ENCODE data around the gene COX7B2. TPM values are rescaled to one million over a fixed set of nuclear protein-coding genes. Genes with fewer than 3 reads are reported as not detected.

Gene COX7B2, protein sequence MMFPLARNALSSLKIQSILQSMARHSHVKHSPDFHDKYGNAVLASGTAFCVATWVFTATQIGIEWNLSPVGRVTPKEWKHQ
- total RNA-seq, result not detected

DNA sequence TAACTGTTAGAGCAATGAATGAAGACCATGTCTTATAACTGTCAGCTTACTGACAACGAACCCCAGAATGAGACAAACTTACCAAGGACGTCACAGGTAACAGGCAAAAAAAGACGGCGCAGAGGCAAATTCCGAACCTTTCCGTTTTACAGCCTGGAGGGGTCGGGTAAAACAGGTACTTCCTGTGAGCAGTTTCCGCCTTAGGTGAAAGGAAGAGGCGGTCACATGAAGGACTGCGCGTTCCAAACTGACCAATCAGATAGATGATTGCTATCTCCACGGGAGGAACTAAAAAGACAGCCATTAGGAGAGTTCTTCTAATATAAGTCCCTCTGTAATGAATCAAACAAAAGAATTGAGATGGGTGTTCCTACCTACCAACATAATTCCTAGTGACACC lies at the start of gene COX7B2:
TSS of gene COX7B2 (minus strand) at position 168 of the 400 bp plus-strand sequence. CDS start 174,053 bp downstream, outside the sequence.
- Histone ChIP-seq H3K4me1 (no peaks in the 10 kb centered on the region), H3K27ac (no peak within 1 kb of the TSS), H3K9me3 (no peaks in the 10 kb centered on the region), H3K27me3 (no peaks in the 10 kb centered on the region), H3K36me3 (no peaks in the 10 kb centered on the region), H3K4me3 (no peak within 1 kb of the TSS)
- no peak for TF ChIP-seq POLR2A (IDR thresholded peaks at IDR 0.05)
- TF ChIP-seq, protein P1, sequence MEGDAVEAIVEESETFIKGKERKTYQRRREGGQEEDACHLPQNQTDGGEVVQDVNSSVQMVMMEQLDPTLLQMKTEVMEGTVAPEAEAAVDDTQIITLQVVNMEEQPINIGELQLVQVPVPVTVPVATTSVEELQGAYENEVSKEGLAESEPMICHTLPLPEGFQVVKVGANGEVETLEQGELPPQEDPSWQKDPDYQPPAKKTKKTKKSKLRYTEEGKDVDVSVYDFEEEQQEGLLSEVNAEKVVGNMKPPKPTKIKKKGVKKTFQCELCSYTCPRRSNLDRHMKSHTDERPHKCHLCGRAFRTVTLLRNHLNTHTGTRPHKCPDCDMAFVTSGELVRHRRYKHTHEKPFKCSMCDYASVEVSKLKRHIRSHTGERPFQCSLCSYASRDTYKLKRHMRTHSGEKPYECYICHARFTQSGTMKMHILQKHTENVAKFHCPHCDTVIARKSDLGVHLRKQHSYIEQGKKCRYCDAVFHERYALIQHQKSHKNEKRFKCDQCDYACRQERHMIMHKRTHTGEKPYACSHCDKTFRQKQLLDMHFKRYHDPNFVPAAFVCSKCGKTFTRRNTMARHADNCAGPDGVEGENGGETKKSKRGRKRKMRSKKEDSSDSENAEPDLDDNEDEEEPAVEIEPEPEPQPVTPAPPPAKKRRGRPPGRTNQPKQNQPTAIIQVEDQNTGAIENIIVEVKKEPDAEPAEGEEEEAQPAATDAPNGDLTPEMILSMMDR (IDR thresholded peaks at IDR 0.05), result no peak
- no peak for DNase-seq
- 87 to 90% methylated on average over 12 of the region's 12 CpGs for WGBS, 2 donors
- intact Hi-C loops (cut with DNase I), result no loop called here

DNA sequence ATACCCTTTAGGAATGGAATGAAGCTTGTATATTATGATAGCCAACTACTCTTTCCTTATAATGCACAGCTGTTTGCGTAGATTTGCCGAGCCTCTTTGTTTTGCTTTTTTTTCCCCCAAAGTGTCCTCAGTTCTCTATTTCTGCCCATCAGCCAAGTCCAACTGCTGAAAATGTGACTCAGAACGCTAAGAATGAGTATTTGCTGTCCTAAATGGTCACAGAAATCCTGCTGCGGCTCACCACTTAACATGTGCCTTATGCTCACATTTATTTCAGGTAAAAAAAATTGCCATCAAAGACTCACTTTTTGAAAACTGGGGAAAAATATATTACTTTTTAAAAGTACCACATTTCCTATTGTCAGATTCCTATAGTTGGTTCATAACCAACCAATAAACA lies 47.4 kb upstream of the COX7B2 start:
- no peak for DNase-seq
- intact Hi-C loops (cut with DNase I), result no loop called here
- Histone ChIP-seq H3K27ac (no peak overlapping the region), H3K36me3 (no peaks in the 10 kb centered on the region), H3K4me1 (no peaks in the 10 kb centered on the region), H3K4me3 (no peak overlapping the region), H3K9me3 (no peaks in the 10 kb centered on the region), H3K27me3 (no peaks in the 10 kb centered on the region)
- WGBS, 2 donors, result 56 to 60% methylated on average over 4 of the region's 4 CpGs
- TF ChIP-seq POLR2A (IDR thresholded peaks at IDR 0.05), result no peak
- TF ChIP-seq, protein P1 (IDR thresholded peaks at IDR 0.05), result no peak

DNA sequence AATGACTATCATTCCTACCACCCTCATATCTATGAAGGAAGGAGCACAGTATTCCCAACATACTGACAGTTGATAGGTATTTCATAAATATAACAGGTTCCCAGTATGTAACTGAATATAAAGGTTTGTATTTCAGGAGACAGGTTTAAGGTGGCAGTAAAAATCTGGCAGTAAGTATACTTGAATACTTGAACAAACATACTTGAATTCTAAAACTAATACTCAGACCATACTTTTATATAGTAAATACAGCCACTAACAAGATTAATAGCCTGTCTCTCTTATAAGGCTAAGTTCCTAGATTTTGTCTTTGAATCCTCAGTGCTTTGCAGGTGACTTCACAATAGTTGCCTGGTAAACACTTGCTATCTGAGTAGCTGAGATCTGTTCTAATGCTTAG lies 46.6 kb upstream of the COX7B2 start:
- Histone ChIP-seq H3K4me3 (no peak overlapping the region), H3K9me3 (no peaks in the 10 kb centered on the region), H3K27me3 (no peaks in the 10 kb centered on the region), H3K36me3 (no peaks in the 10 kb centered on the region), H3K4me1 (no peaks in the 10 kb centered on the region), H3K27ac (no peak overlapping the region)
- intact Hi-C loops (cut with DNase I), result no loop called here
- TF ChIP-seq, protein P1 (IDR thresholded peaks at IDR 0.05), result no peak
- no peak for TF ChIP-seq POLR2A (IDR thresholded peaks at IDR 0.05)
- no peak for DNase-seq

DNA sequence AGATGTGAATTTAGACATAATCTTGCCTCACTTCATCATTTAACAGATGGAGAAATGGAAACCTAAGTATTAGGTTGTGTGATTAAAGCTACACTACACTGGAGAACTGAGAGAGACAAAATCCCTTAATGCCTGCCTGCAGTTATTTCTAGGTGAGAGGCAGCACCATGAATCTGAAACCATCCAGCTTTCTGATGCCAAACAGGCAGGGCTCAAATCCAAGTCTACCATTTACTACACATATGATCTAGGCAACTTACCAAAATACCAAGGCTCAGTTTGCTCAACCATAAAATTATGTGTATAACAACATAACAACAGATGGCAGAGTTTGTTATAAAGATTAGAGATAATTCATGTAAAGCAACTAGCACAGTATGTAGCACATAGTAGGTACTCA lies 45.6 kb upstream of the COX7B2 start:
- Histone ChIP-seq H3K27ac (no peak overlapping the region), H3K9me3 (no peaks in the 10 kb centered on the region), H3K27me3 (no peaks in the 10 kb centered on the region), H3K4me3 (no peak overlapping the region), H3K4me1 (no peaks in the 10 kb centered on the region), H3K36me3 (no peaks in the 10 kb centered on the region)
- DNase-seq, result no peak
- intact Hi-C loops (cut with DNase I), result no loop called here
- no peak for TF ChIP-seq POLR2A (IDR thresholded peaks at IDR 0.05)

DNA sequence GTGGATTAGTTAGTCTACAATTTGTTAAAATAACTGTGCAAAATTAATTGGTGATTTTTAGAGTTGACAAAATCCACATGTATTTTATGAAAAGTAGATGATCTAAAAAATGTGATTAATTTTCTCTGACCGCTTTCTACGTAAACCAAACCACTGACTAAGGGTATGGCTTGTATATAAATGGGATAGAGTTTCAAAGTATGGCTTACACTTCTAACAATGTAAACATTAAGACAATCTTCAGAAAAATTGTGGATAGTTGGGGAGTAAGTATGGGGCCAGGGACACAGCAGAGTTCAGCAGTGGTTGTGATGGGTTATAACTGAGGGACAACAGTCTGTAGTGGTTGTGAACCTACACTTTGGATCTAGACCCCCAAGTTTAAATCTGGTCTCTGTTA lies 44.5 kb upstream of the COX7B2 start:
- Histone ChIP-seq H3K9me3 (no peaks in the 10 kb centered on the region), H3K27ac (no peak overlapping the region), H3K4me3 (no peak overlapping the region), H3K27me3 (no peaks in the 10 kb centered on the region), H3K4me1 (no peaks in the 10 kb centered on the region), H3K36me3 (no peaks in the 10 kb centered on the region)
- WGBS, 2 donors, result 76 to 77% methylated on average over 2 of the region's 2 CpGs
- TF ChIP-seq POLR2A (IDR thresholded peaks at IDR 0.05), result no peak
- TF ChIP-seq, protein P1 (IDR thresholded peaks at IDR 0.05), result no peak
- DNase-seq, result no peak
- intact Hi-C loops (cut with DNase I), result no loop called here

DNA sequence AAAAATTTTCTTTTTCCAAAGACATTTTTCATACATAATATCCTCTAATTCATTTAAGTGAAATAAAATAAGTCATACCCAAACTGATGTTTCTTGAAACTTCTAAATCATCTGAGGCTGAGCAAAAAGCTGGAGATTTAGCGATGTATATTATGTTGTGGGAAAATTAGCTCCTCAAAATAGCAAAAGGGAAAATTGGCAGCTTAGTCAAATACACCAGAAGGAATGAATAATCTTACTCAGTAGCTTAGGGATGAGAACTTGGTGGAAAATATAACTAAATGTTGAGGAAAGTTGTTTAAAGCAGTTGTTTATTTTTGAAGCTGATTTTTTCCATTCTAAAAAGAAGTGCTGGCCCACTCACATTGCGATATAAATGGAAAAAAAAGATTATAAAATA lies 43.4 kb upstream of the COX7B2 start:
- no peak for DNase-seq
- no peak overlapping the region for H3K4me3 ChIP-seq
- TF ChIP-seq, protein P1 (IDR thresholded peaks at IDR 0.05), result no peak
- TF ChIP-seq POLR2A (IDR thresholded peaks at IDR 0.05), result no peak
- no peaks in the 10 kb centered on the region for H3K36me3 ChIP-seq
- H3K4me1 ChIP-seq, result no peaks in the 10 kb centered on the region
- WGBS, 2 donors, result 65 to 70% methylated on average over 2 of the region's 2 CpGs
- H3K27me3 ChIP-seq, result no peaks in the 10 kb centered on the region
- H3K27ac ChIP-seq, result no peak overlapping the region
- no peaks in the 10 kb centered on the region for H3K9me3 ChIP-seq
- intact Hi-C loops (cut with DNase I), result no loop called here

Data from esophagus squamous epithelium (tissue), 5 donors.